GM18907 (cell line): ENCODE data around the gene RFXANK.

Experiments used
- ATAC-seq: cut with Tn5 transposase; IDR thresholded peaks from one replicate; pipeline ENCODE4 v1.9.1; 2021; ENCODE audit warnings: mild to moderate bottlenecking, moderate library complexity; ENCODE audit not compliant: unreplicated experiment

Gene RFXANK

GRCh38 chr19:19226663-19227062 lies 34.6 kb downstream of the RFXANK start:
- no peak for ATAC-seq

GRCh38 chr19:19227217-19227616 lies 35.2 kb downstream of the RFXANK start:
- ATAC-seq: no peak

GRCh38 chr19:19229701-19230100 lies 37.6 kb downstream of the RFXANK start:
- no peak for ATAC-seq

- no peak for ATAC-seq
Measured at GRCh38 chr19:19230999-19231398, 38.9 kb downstream of the RFXANK start.

GRCh38 chr19:19232261-19232721 lies 40.2 kb downstream of the RFXANK start:
- ATAC-seq: no peak

- no peak for ATAC-seq
Measured at GRCh38 chr19:19234220-19234816, 42.3 kb downstream of the RFXANK start.

GRCh38 chr19:19236173-19236572 lies 44.1 kb downstream of the RFXANK start:
- no peak for ATAC-seq

GRCh38 chr19:19238126-19238894 lies 46.3 kb downstream of the RFXANK start:
- ATAC-seq: no peak

- ATAC-seq: no peak
Measured at GRCh38 chr19:19239675-19240074, 47.6 kb downstream of the RFXANK start.

GRCh38 chr19:19240476-19240875 lies 48.4 kb downstream of the RFXANK start:
- ATAC-seq: no peak

- ATAC-seq: no peak
Measured at GRCh38 chr19:19250196-19250801, 58.2 kb downstream of the RFXANK start.
